HCT116 (cell line): ENCODE data around the gene LMBRD2. TPM values are rescaled to one million over a fixed set of nuclear protein-coding genes. Genes with fewer than 3 reads are reported as not detected.

Experiments
- ATAC-seq: fragments of 200-7000 bp; cut with Tn5 transposase; 2 replicates; pipeline ENCODE4 v1.9.1; 2020; ENCODE audit warnings: mild to moderate bottlenecking, moderate library complexity
- BruUV-seq: library from RNA; stranded (reverse); fragments of 400-500 nt; replicated peaks from 2 replicates; lab custom pipeline; 2021; lab: Mats Ljungman, UMichigan
- CTCF ChIA-PET: fragments of 300-600 bp; sonication (Branson Sonifier 250); formaldehyde crosslinking; loops from one replicate; lab custom pipeline; 2021; ENCODE audit warnings: antibody characterized with exemption; lab: Charles Lee
- POLR2A ChIA-PET: fragments of 300-600, 350-600 bp; sonication (Branson Sonifier 250); formaldehyde crosslinking; loops from one replicate; lab custom pipeline; 2021; ENCODE audit warnings: antibody characterized with exemption; lab: Charles Lee
- RAD21 ChIA-PET, 2 experiments: fragments of 300-600 bp; sonication (Branson Sonifier 250); formaldehyde crosslinking; loops; one replicate each; lab custom pipeline; 2023; ENCODE audit warnings: low total read pairs in 2 of 2; ENCODE audit not compliant: uncharacterized antibody in 2 of 2, unreplicated experiment in 2 of 2, low non-redundant PET in 1 of 2; lab: Charles Lee
- DNase-seq: peaks from one replicate; pipeline ENCODE4 v3.0.0-alpha.2; 2010; ENCODE audit warnings: low read depth, low spot score
- H2AFZ ChIP-seq: fragments of 200-600 bp; shearing (Covaris generic), sonication (generic); 2 replicates; pipeline ENCODE4 v1.6.1; 2017; ENCODE audit warnings: low read depth, mixed run types, mixed read lengths, antibody characterized with exemption, low read length; ENCODE audit not compliant: poor library complexity, severe bottlenecking
- H3K27ac ChIP-seq: 2 replicates; pipeline ENCODE4 v1.5.1; 2012; ENCODE audit warnings: low read depth, low read length
- H3K27me3 ChIP-seq: fragments of 200-600 bp; sonication (generic); 2 replicates; pipeline ENCODE4 v1.6.1; 2016; ENCODE audit warnings: mixed run types, low read length, mixed read lengths; ENCODE audit not compliant: insufficient read depth
- H3K36me3 ChIP-seq, 2 experiments: fragments of 200-500 bp in 1 of 2; fragments of 200-600 bp in 1 of 2; sonication (Bioruptor generic) in 1 of 2; sonication (generic) in 1 of 2; 2 replicates each; pipeline versions ENCODE4 v1.5.1 to v1.6.1; 2014 to 2016; ENCODE audit warnings: low read length in 2 of 2, inconsistent platforms in 1 of 2, mixed read lengths in 1 of 2, mixed run types in 1 of 2; ENCODE audit not compliant: insufficient read depth in 2 of 2, control insufficient read depth in 1 of 2
- H3K4me1 ChIP-seq, 2 experiments: fragments of 200-600 bp in 1 of 2; sonication (generic) in 1 of 2; 2 replicates each; pipeline versions ENCODE4 v1.5.1 to v1.6.1; 2012 to 2017; ENCODE audit warnings: low read length in 2 of 2, inconsistent platforms in 1 of 2, mild to moderate bottlenecking in 1 of 2, mixed read lengths in 1 of 2, mixed run types in 1 of 2, moderate library complexity in 1 of 2; ENCODE audit not compliant: insufficient read depth in 2 of 2, control insufficient read depth in 1 of 2
- H3K4me2 ChIP-seq: fragments of 200-600 bp; sonication (generic); 2 replicates; pipeline ENCODE4 v1.6.1; 2017; ENCODE audit warnings: mixed run types, low read length, mixed read lengths
- H3K4me3 ChIP-seq, 2 experiments: fragments of 200-600 bp in 1 of 2; sonication (generic) in 1 of 2; replicated peaks in 1 of 2; 2 replicates each; pipeline ENCODE4 v1.5.1; 2011 to 2016; ENCODE audit warnings: low read length in 2 of 2, control low read depth in 1 of 2, low read depth in 1 of 2, mild to moderate bottlenecking in 1 of 2, mixed read lengths in 1 of 2, mixed run types in 1 of 2
- H3K79me2 ChIP-seq: fragments of 200-600 bp; sonication (generic); 2 replicates; pipeline ENCODE4 v1.6.1; 2017; ENCODE audit warnings: mild to moderate bottlenecking, mixed run types, low read length, moderate library complexity, mixed read lengths; ENCODE audit not compliant: insufficient read depth
- H3K9ac ChIP-seq: fragments of 200-600 bp; sonication (generic); 2 replicates; pipeline ENCODE4 v1.6.1; 2016; ENCODE audit warnings: low read length, mixed read lengths
- H3K9me2 ChIP-seq: fragments of 200-600 bp; sonication (generic), shearing (Covaris generic); 2 replicates; pipeline ENCODE4 v1.6.1; 2017; ENCODE audit warnings: mixed run types, mild to moderate bottlenecking, moderate library complexity; ENCODE audit not compliant: insufficient read depth
- H3K9me3 ChIP-seq, 2 experiments: fragments of 200-500 bp in 1 of 2; fragments of 200-600 bp in 1 of 2; sonication (Bioruptor generic) in 1 of 2; sonication (generic) in 1 of 2; 2 replicates each; pipeline ENCODE4 v1.6.1; 2014 to 2017; ENCODE audit warnings: low read length in 2 of 2, mixed read lengths in 2 of 2, inconsistent platforms in 1 of 2, low read depth in 1 of 2, mild to moderate bottlenecking in 1 of 2, mixed run types in 1 of 2, moderate library complexity in 1 of 2; ENCODE audit not compliant: control insufficient read depth in 1 of 2, insufficient read depth in 1 of 2
- H4K20me1 ChIP-seq: fragments of 200-600 bp; sonication (generic), shearing (Covaris generic); 2 replicates; pipeline ENCODE4 v1.6.1; 2017; ENCODE audit warnings: mixed run types, mild to moderate bottlenecking, moderate library complexity; ENCODE audit not compliant: insufficient read depth
- CBX3 ChIP-seq: IDR thresholded peaks from 2 replicates; pipeline ENCODE4 v1.6.1; 2012; ENCODE audit warnings: low read depth
- EZH2phosphoT487 ChIP-seq: fragments of 200-600 bp; IDR thresholded peaks from 2 replicates; pipeline ENCODE4 v1.6.1; 2018; ENCODE audit warnings: antibody characterized with exemption, borderline replicate concordance
- FOSL1 ChIP-seq: IDR thresholded peaks from 2 replicates; pipeline ENCODE4 v1.6.1; 2012; ENCODE audit warnings: low read depth
- POLR2A ChIP-seq: IDR thresholded peaks from 2 replicates; pipeline ENCODE4 v1.7.0; 2011; ENCODE audit warnings: borderline replicate concordance; ENCODE audit not compliant: insufficient read depth, insufficient read length; ENCODE audit errors: extremely low read depth
- RAD21 ChIP-seq: IDR thresholded peaks from 2 replicates; pipeline ENCODE4 v1.6.1; 2012; ENCODE audit warnings: low read depth, mild to moderate bottlenecking
- SIN3A ChIP-seq: IDR thresholded peaks from 2 replicates; pipeline ENCODE4 v1.6.1; 2012; ENCODE audit warnings: low read depth
- SP1 ChIP-seq: IDR thresholded peaks from 2 replicates; pipeline ENCODE4 v1.6.1; 2012; ENCODE audit warnings: low read depth
- ZFX ChIP-seq: fragments of 450-650 bp; IDR thresholded peaks from 2 replicates; pipeline ENCODE4 v1.6.1; 2017
- ZNF274 ChIP-seq: fragments of 200-500 bp; sonication (Bioruptor generic); IDR thresholded peaks from 2 replicates; pipeline ENCODE4 v1.6.1; 2014; ENCODE audit warnings: mild to moderate bottlenecking, low read depth, low read length, inconsistent platforms
- intact Hi-C: fragments of 100-400 bp; cut with micrococcal nuclease; formaldehyde crosslinking; loops from 2 replicates; pipeline ENCODE4 v1.10.0; 2022
- total RNA-seq: library from RNA; stranded (reverse); gene quantifications from one replicate; pipeline ENCODE4 v1.2.1, GENCODE V29; 2021; ENCODE audit not compliant: unreplicated experiment
- TF ChIP-seq, protein P1 (sequence below): IDR thresholded peaks from 2 replicates; pipeline ENCODE4 v1.6.1; 2011; ENCODE audit warnings: mild to moderate bottlenecking, low read length, moderate library complexity; ENCODE audit not compliant: insufficient replicate concordance; ENCODE audit errors: extremely low read depth
- TF ChIP-seq, protein P2 (sequence below): IDR thresholded peaks from 2 replicates; pipeline ENCODE4 v1.6.1; 2012

The LMBRD2 gene
- total RNA-seq, 1 experiment from 2014 or later, result 1.1 TPM

DNA sequence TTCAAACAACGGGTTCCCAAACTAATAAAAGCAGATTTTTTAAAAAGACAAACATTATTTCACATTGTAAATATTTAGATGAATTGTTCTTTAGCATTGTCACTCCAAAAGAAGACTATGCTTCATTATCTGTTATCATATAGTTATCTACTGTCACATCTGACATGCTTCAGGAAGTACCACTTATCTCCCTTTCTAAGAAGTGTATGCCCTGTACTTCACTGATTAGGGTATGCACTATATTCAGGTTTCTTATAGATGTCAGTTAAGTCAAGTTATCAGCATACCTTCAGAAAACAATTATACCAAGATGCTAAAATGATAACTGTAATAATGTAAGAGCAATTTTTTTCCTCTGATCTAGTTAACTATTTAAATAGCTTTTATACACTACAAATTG lies 40.4 kb downstream of the LMBRD2 start:
- H3K4me3 ChIP-seq, result no peak overlapping the region
- no peak for ATAC-seq
- no peaks in the 10 kb centered on the region for H3K9me3 ChIP-seq
- H3K27ac ChIP-seq, result no peak overlapping the region
- DNase-seq, result no peak
- ChIA-PET POLR2A (no interaction called here), CTCF (no interaction called here), RAD21 (no interaction called here)
- H3K4me2 ChIP-seq, result no peak overlapping the region
- H4K20me1 ChIP-seq, result no peaks in the 10 kb centered on the region
- H3K9ac ChIP-seq, result no peak overlapping the region
- intact Hi-C loops, result no loop called here
- H2AFZ ChIP-seq, result no peak overlapping the region
- no peaks in the 10 kb centered on the region for H3K27me3 ChIP-seq
- no peaks in the 10 kb centered on the region for H3K79me2 ChIP-seq
- TF ChIP-seq ZNF274, result no peak
- no peak for TF ChIP-seq SIN3A
- TF ChIP-seq EZH2phosphoT487, result no peak
- TF ChIP-seq FOSL1, result no peak
- TF ChIP-seq SP1, result no peak
- TF ChIP-seq RAD21, result no peak
- TF ChIP-seq CBX3, result no peak
- TF ChIP-seq POLR2A, result no peak
- TF ChIP-seq, protein P1, sequence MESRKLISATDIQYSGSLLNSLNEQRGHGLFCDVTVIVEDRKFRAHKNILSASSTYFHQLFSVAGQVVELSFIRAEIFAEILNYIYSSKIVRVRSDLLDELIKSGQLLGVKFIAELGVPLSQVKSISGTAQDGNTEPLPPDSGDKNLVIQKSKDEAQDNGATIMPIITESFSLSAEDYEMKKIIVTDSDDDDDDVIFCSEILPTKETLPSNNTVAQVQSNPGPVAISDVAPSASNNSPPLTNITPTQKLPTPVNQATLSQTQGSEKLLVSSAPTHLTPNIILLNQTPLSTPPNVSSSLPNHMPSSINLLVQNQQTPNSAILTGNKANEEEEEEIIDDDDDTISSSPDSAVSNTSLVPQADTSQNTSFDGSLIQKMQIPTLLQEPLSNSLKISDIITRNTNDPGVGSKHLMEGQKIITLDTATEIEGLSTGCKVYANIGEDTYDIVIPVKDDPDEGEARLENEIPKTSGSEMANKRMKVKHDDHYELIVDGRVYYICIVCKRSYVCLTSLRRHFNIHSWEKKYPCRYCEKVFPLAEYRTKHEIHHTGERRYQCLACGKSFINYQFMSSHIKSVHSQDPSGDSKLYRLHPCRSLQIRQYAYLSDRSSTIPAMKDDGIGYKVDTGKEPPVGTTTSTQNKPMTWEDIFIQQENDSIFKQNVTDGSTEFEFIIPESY, result no peak
- TF ChIP-seq ZFX, result no peak
- TF ChIP-seq, protein P2, sequence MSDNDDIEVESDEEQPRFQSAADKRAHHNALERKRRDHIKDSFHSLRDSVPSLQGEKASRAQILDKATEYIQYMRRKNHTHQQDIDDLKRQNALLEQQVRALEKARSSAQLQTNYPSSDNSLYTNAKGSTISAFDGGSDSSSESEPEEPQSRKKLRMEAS, result no peak
- H3K4me1 ChIP-seq, result no peaks in the 10 kb centered on the region
- H3K9me2 ChIP-seq, result no peaks in the 10 kb centered on the region
- no TSS peak for BruUV-seq
- H3K36me3 ChIP-seq, result no peaks in the 10 kb centered on the region
